A673 (cell line): ENCODE measurements around the gene UNC5A.

Source experiments
- EZH2 ChIP-seq: fragments of 200-600 bp; sonication (generic); IDR thresholded peaks from 2 replicates; pipeline ENCODE4 v1.6.1; 2017; ENCODE audit warnings: borderline replicate concordance, low read depth, mild to moderate bottlenecking, mixed read lengths, antibody characterized with exemption, low read length; ENCODE audit not compliant: poor library complexity, severe bottlenecking
- TF ChIP-seq, protein P1 (sequence below): fragments of 300-800, 200-600 bp; sonication (generic); conservative IDR thresholded peaks from 2 replicates; pipeline ENCODE4 v1.5.1; 2017; ENCODE audit warnings: low read depth, mild to moderate bottlenecking, antibody characterized with exemption, low read length, moderate library complexity, mixed read lengths

DNA sequence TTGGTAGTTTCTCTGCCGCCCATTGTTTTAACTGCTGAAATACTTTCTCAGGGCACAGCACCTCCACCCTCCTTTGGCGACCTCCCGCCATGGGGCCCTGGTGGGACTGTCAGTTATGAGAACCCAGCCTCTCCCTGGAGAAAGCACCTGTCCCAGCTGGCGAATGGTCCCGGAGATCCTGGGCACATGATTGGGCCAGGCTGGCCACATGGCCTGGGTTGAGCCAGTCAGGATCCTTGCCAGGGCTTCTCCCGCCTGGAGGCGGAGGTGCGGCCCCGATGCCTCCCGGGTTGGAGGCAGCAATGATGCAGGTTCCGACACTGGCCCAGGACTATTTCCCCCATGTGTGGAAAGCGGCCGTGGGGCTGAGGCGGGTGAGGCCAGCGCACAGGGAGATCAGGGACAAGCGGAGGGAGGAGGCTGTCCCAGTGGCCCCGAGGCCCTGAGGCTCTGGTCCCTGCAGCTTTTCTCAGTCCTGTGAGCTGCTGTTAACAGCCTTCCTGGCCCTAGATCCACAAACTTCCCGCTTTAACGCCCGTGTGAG lies 13.6 kb downstream of the UNC5A start:
- TF ChIP-seq, protein P1, sequence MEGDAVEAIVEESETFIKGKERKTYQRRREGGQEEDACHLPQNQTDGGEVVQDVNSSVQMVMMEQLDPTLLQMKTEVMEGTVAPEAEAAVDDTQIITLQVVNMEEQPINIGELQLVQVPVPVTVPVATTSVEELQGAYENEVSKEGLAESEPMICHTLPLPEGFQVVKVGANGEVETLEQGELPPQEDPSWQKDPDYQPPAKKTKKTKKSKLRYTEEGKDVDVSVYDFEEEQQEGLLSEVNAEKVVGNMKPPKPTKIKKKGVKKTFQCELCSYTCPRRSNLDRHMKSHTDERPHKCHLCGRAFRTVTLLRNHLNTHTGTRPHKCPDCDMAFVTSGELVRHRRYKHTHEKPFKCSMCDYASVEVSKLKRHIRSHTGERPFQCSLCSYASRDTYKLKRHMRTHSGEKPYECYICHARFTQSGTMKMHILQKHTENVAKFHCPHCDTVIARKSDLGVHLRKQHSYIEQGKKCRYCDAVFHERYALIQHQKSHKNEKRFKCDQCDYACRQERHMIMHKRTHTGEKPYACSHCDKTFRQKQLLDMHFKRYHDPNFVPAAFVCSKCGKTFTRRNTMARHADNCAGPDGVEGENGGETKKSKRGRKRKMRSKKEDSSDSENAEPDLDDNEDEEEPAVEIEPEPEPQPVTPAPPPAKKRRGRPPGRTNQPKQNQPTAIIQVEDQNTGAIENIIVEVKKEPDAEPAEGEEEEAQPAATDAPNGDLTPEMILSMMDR: no peak
- TF ChIP-seq EZH2: no peak
